Colonic mucosa (tissue), 4 donors: ENCODE data around the gene LHX5. TPM values are rescaled to one million over a fixed set of nuclear protein-coding genes. Genes with fewer than 3 reads are reported as not detected.

ENCODE experiments used
- DNase-seq: peaks from one replicate; pipeline ENCODE4 v3.0.0-alpha.2; 2020
- H3K27ac ChIP-seq: fragments of 200-600 bp; one replicate; pipeline ENCODE4 v1.8.0; 2021
- H3K27me3 ChIP-seq: fragments of 200-600 bp; one replicate; pipeline ENCODE4 v1.8.0; 2021
- H3K36me3 ChIP-seq: fragments of 200-600 bp; one replicate; pipeline ENCODE4 v1.8.0; 2021
- H3K4me1 ChIP-seq: fragments of 200-600 bp; one replicate; pipeline ENCODE4 v1.8.0; 2021; ENCODE audit warnings: mild to moderate bottlenecking
- H3K4me3 ChIP-seq: fragments of 200-600 bp; one replicate; pipeline ENCODE4 v1.8.0; 2021
- H3K9ac ChIP-seq, 2 donors: one replicate each; pipeline ENCODE4 v1.7.0; 2013; ENCODE audit warnings: control low read depth in 2 of 2, low read depth in 2 of 2, low read length in 2 of 2
- H3K9me3 ChIP-seq: fragments of 200-600 bp; one replicate; pipeline ENCODE4 v1.8.0; 2021
- intact Hi-C: fragments of 100-400 bp; cut with DNase I; formaldehyde crosslinking; loops from one replicate; pipeline ENCODE4 v1.14.1; 2022
- total RNA-seq, 2 donors: library from RNA; stranded (reverse); fragmentation: NEBNext Ultra II Directional in 1 of 2; extraction: Animal tissue kit (Norgen Biotek cat#: 25700) in 1 of 2; gene quantifications; one replicate each; pipeline ENCODE4 v1.2.1, GENCODE V29; 2021
- TF ChIP-seq, protein P1 (sequence below): fragments of 200-600 bp; IDR thresholded peaks from one replicate; pipeline ENCODE4 v1.8.0; 2022; ENCODE audit warnings: antibody characterized with exemption, mild to moderate bottlenecking
- donor health status: healthy.
- donor health status: DM: no; HTN: no; CAD: no.
- donor health status: DM: no; HTN: no; CAD: no.

The LHX5 gene
- total RNA-seq, 2 donors from 2014 or later: not detected

DNA sequence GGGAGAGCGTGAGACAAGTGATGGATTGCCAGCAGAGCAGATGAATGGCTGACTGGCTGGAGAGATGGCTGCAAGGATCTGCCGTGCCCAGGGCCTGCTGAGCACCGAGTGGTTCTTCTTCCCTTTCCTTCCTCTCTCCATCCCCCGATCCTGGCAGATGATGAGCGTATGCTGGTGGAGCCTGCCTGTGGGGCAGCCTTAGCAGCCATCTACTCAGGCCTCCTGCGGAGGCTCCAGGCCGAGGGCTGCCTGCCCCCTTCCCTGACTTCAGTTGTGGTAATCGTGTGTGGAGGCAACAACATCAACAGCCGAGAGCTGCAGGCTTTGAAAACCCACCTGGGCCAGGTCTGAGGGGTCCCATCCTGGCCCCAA, 34.0 kb downstream of the LHX5 start:
- H3K4me3 ChIP-seq: no peak overlapping the region
- H3K9ac ChIP-seq: no peak overlapping the region
- TF ChIP-seq, protein P1, sequence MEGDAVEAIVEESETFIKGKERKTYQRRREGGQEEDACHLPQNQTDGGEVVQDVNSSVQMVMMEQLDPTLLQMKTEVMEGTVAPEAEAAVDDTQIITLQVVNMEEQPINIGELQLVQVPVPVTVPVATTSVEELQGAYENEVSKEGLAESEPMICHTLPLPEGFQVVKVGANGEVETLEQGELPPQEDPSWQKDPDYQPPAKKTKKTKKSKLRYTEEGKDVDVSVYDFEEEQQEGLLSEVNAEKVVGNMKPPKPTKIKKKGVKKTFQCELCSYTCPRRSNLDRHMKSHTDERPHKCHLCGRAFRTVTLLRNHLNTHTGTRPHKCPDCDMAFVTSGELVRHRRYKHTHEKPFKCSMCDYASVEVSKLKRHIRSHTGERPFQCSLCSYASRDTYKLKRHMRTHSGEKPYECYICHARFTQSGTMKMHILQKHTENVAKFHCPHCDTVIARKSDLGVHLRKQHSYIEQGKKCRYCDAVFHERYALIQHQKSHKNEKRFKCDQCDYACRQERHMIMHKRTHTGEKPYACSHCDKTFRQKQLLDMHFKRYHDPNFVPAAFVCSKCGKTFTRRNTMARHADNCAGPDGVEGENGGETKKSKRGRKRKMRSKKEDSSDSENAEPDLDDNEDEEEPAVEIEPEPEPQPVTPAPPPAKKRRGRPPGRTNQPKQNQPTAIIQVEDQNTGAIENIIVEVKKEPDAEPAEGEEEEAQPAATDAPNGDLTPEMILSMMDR: no peak
- no peaks in the 10 kb centered on the region for H3K27me3 ChIP-seq
- no peaks in the 10 kb centered on the region for H3K4me1 ChIP-seq
- no peak for DNase-seq
- intact Hi-C loops: no loop called here
- H3K27ac ChIP-seq: no peak overlapping the region
- H3K9me3 ChIP-seq: no peaks in the 10 kb centered on the region
- H3K36me3 ChIP-seq: no peaks in the 10 kb centered on the region

DNA sequence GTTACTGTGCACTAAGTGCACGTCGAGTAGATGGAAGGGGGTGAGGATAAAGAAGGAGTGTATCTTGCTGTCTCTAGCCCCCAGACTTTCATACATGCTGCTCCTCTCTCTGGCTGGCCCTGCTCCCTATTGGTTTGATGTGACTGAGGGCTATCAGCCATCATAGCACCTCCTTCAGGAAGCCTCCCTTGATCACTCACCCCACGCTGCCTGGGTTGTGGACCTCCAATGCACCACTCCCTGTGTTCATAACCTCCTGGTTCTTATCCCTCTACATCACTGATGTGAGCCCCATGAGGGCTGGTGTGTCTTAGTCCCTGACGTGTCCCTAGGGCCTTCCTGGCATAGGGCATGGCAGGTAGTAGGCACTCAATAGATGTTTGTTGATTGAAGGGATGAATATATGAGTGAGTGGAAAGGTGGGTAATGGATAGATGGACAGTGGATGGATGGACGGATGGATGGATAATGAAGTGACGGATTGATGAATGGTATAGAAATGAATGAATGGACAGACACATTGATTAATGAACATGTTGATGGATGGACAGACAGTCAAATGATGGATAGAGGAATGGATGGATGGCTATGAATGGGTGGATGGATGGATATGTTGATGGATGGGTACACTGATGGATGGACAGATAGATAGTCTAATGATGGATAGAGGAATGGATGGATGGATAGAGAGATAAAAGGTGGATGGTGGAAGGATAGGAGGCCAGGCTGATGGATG, 34.5 kb downstream of the LHX5 start:
- Histone ChIP-seq H3K9ac (no peak overlapping the region), H3K27me3 (no peaks in the 10 kb centered on the region), H3K4me1 (no peaks in the 10 kb centered on the region), H3K27ac (no peak overlapping the region), H3K9me3 (no peaks in the 10 kb centered on the region), H3K36me3 (no peaks in the 10 kb centered on the region), H3K4me3 (no peak overlapping the region)
- TF ChIP-seq, protein P1: no peak
- no peak for DNase-seq
- intact Hi-C loops: no loop called here

DNA sequence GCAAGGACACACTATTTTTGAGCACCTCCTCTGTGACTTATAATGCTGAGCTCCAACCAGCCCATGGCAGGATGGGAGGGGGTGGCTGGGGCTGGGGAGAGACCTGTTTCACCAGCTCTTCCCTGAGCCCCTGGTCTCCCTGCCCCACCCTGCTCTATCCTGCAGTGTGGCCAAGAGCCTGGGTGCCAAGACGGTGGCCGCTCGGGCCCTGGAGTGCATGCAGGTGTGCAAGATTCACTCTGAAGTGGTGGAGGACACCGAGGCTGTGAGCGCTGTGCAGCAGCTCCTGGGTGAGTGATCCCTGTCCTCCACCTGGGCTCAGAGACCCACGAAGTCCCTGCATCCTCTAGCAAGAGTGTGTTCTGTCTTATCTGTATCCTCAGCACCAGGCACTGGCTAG, 35.1 kb downstream of the LHX5 start:
- Histone ChIP-seq H3K9ac (no peak overlapping the region), H3K27ac (no peak overlapping the region), H3K9me3 (no peaks in the 10 kb centered on the region), H3K4me1 (no peaks in the 10 kb centered on the region), H3K27me3 (no peaks in the 10 kb centered on the region), H3K36me3 (no peaks in the 10 kb centered on the region), H3K4me3 (no peak overlapping the region)
- no peak for DNase-seq
- TF ChIP-seq, protein P1: no peak
- intact Hi-C loops: no loop called here

DNA sequence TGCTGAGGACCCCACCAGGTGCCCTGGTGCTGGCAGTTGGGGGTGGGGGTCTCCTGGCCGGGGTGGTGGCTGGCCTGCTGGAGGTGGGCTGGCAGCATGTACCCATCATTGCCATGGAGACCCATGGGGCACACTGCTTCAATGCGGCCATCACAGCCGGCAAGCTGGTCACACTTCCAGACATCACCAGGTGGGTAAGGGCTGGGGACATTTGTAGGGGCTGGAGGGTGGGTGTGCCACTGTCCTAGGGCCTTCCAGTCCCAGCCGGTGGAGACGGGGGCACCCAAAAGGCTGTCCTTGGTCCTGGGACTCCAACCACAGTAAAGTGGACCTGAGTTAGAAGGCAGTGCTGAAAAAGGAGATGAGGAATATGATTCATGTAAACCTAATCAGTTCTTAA, 36.3 kb downstream of the LHX5 start:
- TF ChIP-seq, protein P1: no peak
- no peaks in the 10 kb centered on the region for H3K27me3 ChIP-seq
- H3K9me3 ChIP-seq: no peaks in the 10 kb centered on the region
- no peaks in the 10 kb centered on the region for H3K36me3 ChIP-seq
- H3K4me3 ChIP-seq: no peak overlapping the region
- H3K27ac ChIP-seq: no peak overlapping the region
- no peaks in the 10 kb centered on the region for H3K4me1 ChIP-seq
- no peak overlapping the region for H3K9ac ChIP-seq
- intact Hi-C loops: no loop called here
- DNase-seq: no peak

DNA sequence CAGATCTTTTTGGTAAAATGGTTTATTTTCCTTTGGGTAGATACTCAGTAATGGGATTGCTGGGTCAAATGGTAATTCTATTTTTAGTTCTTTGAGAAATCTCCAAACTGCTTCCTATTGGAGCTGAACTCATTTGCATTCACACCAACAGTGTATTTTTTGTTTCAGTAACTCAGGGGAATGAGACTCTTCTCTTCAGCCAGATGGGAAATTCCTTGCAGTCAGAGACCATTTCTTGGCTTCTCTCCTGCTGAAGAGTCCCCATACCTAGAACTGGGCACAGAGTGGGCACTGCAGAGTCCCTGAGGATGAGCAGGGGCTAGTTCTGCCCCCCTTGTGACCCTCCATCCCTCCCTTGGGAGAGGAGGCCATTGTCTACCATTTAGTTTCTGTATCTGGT, 38.7 kb downstream of the LHX5 start:
- H3K4me1 ChIP-seq: no peaks in the 10 kb centered on the region
- H3K9ac ChIP-seq: no peak overlapping the region
- H3K27ac ChIP-seq: no peak overlapping the region
- TF ChIP-seq, protein P1: no peak
- no peak for DNase-seq
- H3K27me3 ChIP-seq: no peaks in the 10 kb centered on the region
- H3K9me3 ChIP-seq: no peaks in the 10 kb centered on the region
- intact Hi-C loops: no loop called here
- H3K36me3 ChIP-seq: no peaks in the 10 kb centered on the region
- no peak overlapping the region for H3K4me3 ChIP-seq
